ENCODE data around the gene PCDH9.

DNA sequence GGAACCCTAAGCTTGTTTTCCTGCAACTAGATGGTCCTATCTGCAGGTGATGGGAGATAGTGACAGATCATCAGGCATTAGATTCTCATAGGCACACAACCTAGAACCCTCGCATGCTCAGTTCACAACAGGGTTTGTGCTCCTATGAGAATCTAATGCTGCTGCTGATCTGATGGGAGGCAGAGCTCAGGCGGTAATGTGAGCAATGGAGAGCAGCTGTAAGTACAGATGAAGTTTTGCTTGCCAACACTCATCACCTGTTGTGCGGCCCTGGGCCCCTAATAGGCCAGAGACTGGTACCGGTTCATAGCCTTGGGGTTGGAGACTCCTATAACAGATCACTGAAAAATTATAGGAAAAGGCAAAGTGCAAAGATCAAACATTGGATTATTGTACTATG lies 267.2 kb downstream of the PCDH9 start:
- TF ChIP-seq, protein P1, sequence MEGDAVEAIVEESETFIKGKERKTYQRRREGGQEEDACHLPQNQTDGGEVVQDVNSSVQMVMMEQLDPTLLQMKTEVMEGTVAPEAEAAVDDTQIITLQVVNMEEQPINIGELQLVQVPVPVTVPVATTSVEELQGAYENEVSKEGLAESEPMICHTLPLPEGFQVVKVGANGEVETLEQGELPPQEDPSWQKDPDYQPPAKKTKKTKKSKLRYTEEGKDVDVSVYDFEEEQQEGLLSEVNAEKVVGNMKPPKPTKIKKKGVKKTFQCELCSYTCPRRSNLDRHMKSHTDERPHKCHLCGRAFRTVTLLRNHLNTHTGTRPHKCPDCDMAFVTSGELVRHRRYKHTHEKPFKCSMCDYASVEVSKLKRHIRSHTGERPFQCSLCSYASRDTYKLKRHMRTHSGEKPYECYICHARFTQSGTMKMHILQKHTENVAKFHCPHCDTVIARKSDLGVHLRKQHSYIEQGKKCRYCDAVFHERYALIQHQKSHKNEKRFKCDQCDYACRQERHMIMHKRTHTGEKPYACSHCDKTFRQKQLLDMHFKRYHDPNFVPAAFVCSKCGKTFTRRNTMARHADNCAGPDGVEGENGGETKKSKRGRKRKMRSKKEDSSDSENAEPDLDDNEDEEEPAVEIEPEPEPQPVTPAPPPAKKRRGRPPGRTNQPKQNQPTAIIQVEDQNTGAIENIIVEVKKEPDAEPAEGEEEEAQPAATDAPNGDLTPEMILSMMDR (conservative IDR thresholded peaks at IDR 0.05; ENCODE audit: low read depth, low read length), result no peak
- no peak for TF ChIP-seq EZH2 (IDR thresholded peaks at IDR 0.05; ENCODE audit: borderline replicate concordance, low read depth, low read length, poor library complexity, severe bottlenecking)

Data from A673 (cell line).